ENCODE measurements around the gene ANKRD33B.

ANKRD33B gene

DNA sequence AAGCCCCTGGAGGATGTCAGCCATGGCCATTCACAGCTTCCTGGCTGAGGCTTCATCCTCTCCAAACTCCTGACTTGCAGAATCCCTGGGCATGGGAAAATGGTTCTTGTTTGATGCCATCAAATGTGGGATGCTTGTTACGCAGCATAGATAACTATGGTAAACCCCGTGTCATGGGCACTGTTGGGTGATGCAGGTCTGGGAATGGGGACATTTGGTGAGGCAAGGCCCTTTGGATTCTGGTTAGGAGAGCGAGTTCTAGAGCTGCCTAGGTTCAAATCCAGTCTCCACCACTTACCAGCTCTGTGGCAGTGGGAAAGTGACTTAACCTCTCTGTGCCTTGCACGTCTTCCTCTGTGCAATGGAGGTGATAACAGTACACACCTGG lies 41.7 kb upstream of the ANKRD33B start:
- TF ChIP-seq, protein P1, sequence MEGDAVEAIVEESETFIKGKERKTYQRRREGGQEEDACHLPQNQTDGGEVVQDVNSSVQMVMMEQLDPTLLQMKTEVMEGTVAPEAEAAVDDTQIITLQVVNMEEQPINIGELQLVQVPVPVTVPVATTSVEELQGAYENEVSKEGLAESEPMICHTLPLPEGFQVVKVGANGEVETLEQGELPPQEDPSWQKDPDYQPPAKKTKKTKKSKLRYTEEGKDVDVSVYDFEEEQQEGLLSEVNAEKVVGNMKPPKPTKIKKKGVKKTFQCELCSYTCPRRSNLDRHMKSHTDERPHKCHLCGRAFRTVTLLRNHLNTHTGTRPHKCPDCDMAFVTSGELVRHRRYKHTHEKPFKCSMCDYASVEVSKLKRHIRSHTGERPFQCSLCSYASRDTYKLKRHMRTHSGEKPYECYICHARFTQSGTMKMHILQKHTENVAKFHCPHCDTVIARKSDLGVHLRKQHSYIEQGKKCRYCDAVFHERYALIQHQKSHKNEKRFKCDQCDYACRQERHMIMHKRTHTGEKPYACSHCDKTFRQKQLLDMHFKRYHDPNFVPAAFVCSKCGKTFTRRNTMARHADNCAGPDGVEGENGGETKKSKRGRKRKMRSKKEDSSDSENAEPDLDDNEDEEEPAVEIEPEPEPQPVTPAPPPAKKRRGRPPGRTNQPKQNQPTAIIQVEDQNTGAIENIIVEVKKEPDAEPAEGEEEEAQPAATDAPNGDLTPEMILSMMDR (conservative IDR thresholded peaks at IDR 0.05; ENCODE audit: low read depth, low read length): no peak
- no peak for DNase-seq (ENCODE audit: low read depth)
- no peak overlapping the region for H3K4me3 ChIP-seq (ENCODE audit: low read length)

DNA sequence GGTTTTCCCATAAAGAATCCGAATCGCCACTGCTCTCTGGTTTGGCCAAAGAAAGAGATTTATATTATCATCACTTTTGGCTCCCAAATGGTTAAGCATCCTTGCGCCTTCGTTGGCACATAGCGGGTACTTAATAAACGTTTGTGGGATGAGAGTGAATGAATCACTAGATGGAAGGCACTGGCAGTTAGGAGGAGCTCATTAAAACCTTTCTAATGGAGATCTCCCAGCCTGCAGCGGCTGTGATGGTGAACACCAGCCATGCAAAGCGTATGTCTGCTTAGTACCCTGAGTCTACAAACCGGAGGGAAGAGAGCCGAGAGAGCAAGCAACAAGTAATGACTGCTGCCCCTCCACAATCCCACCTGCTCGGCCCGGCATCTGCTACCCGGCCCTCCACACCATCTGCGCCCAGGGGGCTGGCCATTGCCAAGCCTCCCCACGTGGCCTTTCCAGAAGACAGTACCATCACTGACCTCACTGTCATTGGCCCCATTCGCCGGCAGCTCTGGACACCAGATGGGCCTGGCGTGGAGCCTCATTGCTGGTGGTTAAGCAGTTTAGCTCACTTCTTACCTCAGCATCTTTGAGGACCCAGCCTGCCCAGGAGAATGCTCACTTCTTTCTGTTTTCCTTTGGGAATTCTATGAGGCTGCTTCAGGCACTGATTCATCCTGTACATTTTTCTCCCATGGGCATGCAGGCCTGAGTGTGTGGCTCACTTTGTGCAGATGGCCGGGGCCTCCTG lies 39.3 kb upstream of the ANKRD33B start:
- TF ChIP-seq, protein P1 (conservative IDR thresholded peaks at IDR 0.05; ENCODE audit: low read depth, low read length): no peak
- H3K4me3 ChIP-seq (ENCODE audit: low read length): no peak overlapping the region
- DNase-seq (ENCODE audit: low read depth): no peak

DNA sequence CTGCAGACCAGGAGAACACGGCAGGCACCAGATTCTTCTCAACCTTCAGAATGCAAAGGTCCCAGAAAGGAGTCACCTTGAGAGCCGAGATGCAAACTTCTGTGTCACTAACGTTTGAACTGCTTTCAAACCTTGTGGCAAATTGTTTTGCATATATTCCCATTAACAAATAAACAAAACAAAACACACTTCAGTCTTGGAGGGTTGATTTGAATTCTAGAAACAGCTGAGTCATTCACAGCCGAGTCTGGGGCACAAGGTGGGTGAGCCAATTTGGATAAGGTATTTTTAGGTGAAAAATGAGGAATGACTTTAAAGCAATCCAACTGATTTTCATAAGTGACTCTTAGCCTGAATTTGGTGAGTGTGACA lies 38.8 kb upstream of the ANKRD33B start:
- DNase-seq (ENCODE audit: low read depth): no peak
- TF ChIP-seq, protein P1 (conservative IDR thresholded peaks at IDR 0.05; ENCODE audit: low read depth, low read length): no peak
- H3K4me3 ChIP-seq (ENCODE audit: low read length): no peak overlapping the region

DNA sequence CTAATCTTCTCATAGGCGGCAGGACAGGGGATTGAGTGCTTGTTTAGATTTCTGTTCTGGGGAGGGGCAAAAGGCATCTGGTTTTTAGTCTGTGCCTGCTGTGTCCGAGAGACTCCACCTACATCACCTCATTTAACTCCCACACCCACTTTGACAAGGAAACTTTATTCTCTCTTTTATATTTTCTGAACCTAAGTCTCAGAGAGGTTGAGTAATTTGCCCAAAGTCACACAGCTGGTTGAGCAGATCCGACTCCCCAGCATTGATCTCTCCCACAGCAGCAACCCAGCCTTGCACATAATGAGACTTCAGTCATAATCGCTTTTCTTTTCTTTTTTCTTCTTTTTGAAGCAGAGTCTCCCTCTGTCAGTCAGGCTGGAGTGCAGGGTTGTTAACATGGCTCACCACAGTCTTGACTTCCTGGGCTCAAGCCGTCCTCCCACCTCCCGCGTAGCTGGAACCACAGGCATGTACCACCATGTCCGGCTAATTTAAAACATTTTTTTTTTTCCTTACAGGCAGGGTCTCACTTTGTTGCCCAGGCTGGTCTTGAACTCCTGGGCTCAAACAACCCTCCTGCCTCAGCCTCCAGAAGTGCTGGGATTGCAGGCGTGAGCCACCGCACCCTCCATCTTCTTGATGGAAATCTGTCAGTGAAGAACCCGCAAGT lies 36.5 kb upstream of the ANKRD33B start:
- H3K4me3 ChIP-seq (ENCODE audit: low read length): no peak overlapping the region
- no peak for DNase-seq (ENCODE audit: low read depth)
- TF ChIP-seq, protein P1 (conservative IDR thresholded peaks at IDR 0.05; ENCODE audit: low read depth, low read length): no peak

DNA sequence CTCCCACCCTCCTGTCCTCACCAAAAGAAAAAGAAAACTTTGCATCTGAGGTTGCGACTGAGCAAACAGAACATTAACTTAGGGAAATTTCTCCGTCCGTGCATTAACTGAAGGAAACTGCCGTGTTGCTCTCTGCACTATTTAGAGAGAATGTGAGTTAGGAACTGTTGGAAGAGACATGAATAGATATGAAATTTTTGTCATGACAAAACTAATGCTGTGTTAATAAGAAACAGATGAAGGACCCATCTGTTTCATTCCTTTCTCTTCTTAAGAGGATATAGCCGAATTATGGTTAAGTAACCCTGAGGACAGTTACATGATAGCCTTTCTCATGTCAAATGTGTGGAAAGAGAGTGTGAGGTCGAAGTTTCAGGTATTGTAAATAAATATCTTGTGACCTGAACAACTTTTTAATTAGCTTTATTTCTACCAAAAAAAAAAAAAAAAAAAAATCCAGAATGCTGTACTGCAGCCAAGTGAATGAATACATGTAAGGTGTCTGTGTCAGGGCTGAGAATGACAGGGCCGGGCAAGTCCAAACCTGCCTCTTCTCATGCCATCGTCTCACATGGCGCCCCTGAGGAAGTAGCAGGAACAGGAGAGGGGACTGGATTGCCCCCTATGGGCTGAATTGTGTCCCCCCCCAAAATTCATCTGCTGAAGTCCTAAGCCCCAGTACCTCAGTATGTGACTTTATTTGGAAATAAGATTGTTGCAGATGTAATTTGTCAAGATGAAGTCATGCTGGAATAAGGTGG lies 35.6 kb upstream of the ANKRD33B start:
- no peak overlapping the region for H3K4me3 ChIP-seq (ENCODE audit: low read length)
- no peak for DNase-seq (ENCODE audit: low read depth)
- TF ChIP-seq, protein P1 (conservative IDR thresholded peaks at IDR 0.05; ENCODE audit: low read depth, low read length): peak; percentile 16

DNA sequence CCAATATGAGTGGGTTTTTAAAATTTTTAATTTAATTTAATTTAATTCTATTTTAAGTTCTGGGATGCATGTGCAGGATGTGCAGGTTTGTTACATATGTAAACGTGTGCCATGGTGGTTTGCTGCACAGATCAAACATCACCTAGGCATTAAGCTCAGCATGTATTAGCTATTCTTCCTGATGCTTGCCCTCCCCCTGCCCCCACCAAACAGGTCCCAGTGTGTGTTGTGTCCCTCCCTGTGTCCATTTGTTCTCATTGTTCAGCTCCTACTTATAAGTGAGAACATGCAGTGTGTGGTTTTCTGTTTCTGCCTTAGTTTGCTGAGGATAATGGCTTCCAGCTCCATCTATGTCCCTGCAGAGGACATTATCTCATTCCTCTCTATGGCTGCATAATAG lies 35.0 kb upstream of the ANKRD33B start:
- no peak overlapping the region for H3K4me3 ChIP-seq (ENCODE audit: low read length)
- TF ChIP-seq, protein P1 (conservative IDR thresholded peaks at IDR 0.05; ENCODE audit: low read depth, low read length): no peak
- no peak for DNase-seq (ENCODE audit: low read depth)

Data from retinal pigment epithelial cell (primary cell).